Stimulated activated CD4-positive, alpha-beta T cell treated with anti-CD3 and anti-CD28 coated beads, TNF-alpha, amount 100 ng/mL, for 48 hours (primary cell): Measurements from ENCODE around the gene SH3BP5L.

Experiments
- DNase-seq, 3 donors: peaks; one replicate each; pipeline ENCODE4 v3.0.0-alpha.2; 2020; ENCODE audit warnings: low read depth in 3 of 3

Gene SH3BP5L

DNA sequence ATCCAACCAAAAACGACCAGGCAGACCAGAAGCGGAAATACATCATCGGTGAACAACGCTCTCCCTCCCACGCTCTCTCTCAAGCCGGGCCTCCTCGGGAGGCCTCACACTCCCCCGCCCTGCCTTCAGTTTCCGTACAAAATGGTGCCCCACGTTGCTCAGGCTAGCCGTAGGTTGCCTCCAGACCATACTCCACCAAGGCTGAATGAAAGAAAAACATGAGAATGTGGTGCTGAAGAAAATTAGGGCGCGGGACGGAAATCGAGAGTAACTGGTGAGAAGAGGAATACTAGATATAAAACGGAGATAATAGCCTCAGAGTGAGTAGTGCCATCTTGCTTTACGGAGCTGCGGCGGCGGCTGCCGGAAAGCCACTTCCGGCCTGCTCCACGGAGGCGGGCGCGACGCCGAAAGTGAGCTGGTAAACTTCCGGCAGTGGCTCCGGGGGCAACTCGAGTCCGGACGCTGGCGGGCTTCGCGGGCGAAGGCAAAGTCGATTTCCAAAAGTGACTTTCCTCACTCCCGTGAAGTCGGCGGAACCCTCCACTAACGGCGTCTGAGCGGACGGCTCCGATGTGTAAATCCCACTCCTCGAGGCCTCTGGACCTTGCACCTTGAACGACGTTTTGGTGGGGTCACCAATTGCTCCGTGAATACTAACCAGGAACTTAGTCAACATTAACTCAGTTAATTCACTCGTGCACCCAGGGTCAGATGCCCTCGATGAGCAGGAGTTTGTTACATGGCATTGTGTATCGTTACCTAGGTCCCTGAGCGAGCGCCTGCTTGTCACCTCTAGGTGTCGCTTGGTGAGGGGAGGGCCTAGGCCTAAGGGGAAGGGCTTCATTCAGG is at the start of gene SH3BP5L:
SH3BP5L (minus strand) TSS at position 7 of the 852 bp plus-strand sequence. CDS start 980 bp downstream, outside the sequence.
- DNase-seq: peak; percentile 79 to 88 (median 83)

DNA sequence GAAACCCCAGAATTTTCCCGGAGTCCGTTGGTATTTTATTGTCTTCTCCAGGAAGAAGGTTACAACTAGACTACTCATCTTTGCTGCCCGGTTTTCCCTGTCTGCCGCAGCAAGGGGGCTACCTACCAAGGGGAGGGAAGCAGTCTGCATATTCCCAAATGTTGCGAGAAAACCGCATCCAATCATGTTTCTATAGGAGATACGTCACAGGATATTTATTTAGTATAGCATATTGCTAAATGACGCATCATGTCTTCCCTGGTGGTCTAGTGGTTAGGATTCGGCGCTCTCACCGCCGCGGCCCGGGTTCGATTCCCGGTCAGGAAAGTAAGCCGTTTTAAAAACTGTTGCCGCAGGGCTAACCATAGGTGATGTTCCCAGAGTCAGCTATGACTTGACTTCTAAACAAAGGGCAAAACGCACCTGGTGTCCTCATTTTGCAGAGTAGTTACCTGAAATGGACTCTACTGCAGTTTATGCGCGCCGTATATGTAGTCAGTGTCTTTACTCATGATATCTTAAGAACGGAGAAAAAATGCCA is 48.3 kb upstream of the SH3BP5L start:
- DNase-seq: peak; percentile 67 to 74 (median 72)

DNA sequence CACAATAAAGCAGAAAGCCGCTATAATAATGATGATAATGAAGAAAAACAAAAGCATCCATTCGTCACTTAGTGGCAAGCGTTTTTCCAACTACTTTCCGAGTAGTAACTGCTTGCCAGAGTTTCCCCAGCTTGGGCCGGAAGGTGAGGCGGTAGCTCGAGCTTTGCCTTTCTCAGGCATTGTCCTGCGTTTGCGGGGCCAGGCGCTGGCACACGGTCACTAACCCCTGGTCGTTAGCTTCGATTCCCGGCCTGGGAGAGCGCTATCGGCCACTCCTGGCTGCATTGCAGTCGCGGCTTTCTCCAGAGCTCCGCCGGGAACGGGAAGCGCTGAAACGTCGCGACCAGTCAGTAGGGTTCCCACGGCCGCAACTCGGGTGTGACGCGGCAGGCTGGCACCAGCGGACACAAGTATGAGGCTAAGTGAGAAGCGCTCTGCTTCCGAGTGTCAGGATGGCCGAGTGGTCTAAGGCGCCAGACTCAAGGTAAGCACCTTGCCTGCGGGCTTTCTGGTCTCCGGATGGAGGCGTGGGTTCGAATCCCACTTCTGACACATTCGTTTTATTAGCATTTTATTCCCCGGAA is 47.8 kb upstream of the SH3BP5L start:
- DNase-seq: peak; percentile 84 to 97 (median 94)

DNA sequence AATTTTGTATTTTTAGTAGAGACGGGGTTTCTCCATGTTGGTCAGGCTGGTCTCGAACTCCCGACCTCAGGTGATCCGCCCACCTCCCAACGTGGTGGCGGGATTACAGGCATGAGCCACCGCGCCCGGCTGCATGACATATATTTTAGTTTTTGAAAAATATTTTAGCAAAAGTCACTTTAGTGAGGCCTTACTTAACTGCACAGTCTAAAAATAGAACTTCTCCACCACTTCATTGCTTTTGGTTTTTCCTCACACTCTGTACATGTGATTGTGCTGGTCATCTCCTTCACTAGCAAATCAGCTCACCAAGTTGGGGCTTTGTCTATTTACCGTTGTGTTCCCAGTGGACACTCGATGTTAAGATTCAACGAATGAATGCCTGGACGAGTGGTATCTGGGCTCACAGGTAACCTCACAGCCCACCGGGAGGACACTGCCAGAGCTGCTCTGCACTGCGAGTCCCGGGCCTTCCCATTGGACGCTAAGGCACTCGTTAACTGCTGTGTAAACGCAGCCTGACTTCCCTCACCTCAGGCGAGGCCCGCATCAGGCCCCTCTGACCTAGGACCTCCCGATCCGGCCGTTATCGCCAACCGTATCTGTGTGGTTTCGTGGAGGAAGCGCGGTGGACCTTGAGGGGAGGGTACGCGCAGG is 47.2 kb upstream of the SH3BP5L start:
- DNase-seq: peak; percentile 36 to 52 (median 43)

DNA sequence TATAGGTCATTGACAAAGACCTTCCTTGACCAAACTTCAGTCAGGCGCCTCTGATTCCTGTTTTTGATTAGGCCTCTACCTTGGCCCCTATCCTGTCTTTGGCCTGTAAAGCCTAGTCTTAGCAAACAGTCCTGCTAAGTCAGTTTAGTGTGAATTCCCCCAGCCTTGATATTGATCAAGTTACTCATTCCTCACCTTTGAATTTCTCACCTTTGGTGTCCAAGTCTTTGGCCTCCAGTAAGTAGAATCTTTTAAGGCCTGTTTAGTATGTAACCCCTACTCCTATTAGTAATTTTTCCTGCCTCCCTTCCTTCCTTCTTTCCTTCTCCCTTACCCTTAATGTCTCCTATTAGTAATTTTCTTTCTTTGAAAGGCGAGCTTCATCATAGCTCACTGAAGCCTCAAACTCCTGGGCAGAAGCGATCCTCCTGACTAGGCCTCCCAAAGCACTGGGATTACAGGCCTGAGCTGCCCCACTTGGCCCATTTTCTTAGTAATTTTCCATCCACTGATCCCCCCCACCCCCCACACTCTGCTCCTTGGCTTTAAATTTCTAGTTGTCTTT is 46.2 kb upstream of the SH3BP5L start:
- no peak for DNase-seq

DNA sequence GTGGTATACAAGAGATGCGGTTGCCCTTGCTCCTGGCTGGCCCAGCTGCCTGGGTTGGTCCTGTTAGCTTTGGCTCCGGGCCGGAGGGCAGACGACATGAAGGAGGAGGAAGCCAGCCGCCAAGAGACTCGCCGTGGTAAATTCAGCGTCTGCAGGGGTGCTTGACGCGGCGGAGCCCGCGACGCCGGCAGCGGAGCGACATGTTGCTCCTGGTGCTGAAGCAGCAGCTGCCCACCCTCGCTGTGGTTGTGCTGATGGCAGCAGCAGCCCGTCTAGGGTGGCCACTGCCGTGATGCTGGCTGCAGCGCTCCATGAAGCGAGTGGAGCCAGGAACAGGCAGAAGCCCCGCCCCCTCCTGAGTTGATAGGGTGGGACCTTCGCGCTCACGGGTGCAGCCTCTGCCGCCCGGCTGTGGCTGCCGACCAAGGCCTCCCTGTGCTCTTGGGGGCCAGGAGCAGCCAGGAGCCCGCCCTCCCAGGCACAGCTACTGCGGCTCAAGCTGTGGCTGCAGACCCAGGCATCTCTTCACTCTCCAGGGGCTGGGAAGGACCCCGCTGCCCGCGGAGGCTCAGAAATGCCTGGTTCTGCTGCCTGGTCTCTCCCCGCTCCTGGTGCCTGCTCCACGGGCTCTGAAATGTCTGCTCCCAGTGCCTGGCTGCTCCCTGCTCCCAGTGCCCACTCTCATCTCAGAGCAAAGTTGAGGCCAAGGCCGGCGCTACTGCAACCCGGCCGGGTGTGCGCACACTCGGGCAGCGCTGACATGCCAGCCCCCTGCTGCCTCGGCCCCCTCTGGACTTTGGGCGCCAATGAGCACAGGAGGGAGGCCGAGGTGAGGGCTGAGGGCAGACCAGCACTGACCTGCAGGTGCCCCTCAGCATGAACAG is 37.5 kb upstream of the SH3BP5L start:
- peak; percentile 63 to 85 (median 74) for DNase-seq

DNA sequence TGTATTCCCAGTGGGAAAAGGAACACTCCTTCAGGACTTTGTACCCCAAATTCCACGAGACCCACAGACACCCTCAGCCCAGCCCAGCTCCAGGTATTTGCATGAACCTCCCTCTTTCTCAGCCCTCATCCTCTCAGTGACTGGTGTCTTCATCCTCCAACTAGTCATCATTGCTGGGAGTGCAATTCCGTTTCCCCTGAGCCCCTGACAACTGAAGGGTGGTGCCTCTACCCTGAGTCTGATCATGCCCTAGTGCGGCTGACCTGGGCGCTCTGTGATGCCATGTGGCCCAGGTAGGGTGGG is 36.9 kb upstream of the SH3BP5L start:
- no peak for DNase-seq

DNA sequence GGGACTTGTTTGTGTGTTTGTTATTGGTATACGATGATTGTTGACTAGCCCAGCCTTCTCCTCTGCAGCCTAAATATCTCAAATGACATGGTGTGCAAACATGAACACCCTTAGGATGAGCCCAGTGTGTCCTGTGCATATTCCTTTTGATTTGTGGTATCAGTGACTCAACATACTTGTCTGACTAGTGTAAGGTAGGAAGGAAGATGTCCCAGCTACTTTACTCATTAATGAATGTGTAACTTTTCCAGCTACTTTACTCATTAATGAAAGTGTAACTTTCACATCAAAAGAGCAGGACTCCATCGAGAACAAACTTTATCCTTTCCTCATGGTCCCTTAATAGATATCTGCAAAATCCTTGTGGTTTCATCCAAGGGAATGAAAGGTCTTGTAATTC is 35.9 kb upstream of the SH3BP5L start:
- no peak for DNase-seq

DNA sequence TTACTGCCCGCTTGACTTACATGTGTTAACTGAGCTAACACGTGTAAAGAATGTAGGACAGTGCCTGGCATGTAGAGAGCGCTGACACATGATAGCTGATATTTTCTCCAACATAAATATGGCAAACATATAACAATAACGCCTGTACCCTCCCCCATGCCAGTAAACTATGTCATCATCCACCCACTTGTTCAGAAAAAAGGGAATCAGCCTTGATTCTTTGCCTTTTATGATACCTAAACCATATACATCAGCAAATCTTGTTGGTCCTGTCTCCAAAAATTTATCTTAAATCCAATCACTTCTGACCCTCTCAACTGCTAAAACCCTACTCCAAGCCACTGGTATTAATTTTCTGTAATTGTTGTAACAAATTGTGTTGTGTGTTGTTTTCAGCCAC is 34.3 kb upstream of the SH3BP5L start:
- no peak for DNase-seq

DNA sequence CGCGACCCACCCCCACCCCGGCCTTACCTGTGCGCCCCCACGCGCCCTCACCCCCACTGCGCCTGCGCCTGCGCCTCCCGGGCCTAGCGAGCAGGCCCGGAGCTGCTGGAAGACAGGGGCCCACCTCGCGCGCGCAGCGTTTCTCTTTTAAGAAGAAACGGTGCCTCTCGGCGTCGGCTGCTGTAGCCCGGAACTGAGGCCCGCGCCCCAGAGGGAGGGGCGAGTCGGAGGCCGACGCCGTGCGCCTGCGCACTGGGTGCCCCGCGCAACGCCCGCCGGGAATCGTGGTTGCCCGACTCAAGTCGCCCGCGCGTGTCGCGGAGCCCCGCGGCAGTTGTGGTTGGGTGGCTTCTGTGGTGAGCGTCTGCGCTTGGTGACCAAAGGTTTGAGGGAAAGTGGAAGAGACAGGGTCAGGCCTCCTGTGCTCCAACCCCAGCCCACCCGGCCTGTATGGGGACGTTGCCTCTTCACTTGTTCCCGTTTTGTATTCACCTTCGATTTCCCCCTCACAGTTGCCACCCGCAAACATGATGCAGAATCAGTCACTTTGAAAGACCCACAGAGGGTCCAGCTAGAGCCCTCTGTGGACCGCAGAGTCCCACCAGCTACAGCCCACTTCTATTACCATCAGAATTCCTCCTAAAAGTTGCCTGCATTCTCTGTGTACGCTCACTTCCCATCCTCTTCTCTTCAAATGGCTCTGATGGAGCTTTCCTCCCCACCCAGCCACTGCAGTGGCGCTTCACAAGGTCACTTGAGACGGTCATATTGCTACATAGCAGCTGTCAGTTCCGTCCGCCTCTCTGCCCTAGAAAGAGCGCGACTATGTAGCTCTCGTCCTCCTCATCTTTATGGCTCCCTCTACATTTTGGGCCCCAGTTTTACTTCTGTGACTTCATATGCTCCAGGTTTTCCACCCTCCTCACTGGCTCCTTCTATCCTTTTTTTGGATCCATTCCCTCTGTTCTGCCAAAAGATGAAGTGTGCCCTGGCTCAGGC is 33.5 kb upstream of the SH3BP5L start, which contains the start of gene ZNF692:
ZNF692 (minus strand) TSS at position 195 of the 999 bp plus-strand sequence. CDS start 776 bp downstream, outside the sequence.
- peak; percentile 91 to 97 (median 93) for DNase-seq

DNA sequence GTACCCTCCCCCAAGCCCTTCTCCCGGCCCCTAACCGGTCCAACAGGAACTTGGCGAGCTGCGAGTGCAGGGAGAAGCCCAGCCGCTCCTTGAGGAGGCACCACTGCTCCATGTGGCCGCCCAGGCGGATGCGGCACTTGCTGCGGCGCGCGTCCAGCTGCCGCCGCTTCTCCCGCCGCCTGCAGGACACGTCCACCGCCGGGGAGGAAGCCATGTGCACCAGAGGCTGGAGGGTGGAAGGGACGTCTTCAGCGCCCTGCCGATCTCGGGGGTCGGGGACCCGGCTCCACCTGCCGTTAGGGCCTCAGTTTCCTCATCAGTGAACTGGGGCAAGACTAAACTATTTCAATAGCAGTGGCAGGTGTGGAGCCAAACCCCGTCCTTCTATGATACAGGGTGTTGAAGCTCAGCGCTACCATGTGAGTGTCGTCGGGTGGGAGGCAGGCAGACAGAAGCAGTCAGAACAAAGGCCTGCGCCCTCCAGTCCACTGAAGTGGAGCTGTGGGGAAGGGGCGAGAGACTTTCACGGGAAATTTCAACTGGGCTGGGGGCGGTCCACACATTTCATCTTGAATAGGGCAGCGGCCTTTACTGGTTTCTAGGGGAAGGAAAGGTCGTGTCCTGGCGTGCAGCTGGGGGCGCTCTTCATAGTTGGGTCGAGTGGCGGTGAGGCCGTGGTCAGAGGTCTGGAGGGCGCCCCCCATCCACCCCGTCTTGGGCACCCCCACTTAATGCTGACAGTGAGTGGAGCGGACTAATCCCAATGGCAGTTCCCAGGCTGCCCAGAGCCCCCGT is 32.6 kb upstream of the SH3BP5L start:
- peak in 1 of 3 donors; percentile 16 for DNase-seq

DNA sequence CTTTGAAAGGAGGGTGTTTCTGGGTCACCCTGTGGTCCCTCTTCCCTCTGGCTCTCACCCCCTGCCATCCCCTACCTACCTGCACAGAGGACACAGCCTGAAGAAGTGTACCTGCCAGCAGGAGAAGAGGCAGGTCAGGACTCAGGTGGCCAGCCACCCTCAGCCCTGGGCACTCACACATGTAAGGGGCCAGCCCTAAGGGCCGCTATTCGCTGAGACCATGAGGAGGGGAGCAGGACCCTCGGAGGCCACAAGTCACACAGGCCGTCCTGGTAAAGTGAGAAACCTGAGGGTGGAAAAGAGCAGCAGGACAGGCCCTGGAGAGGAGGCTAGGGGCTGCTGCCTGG is 32.0 kb upstream of the SH3BP5L start:
- no peak for DNase-seq

DNA sequence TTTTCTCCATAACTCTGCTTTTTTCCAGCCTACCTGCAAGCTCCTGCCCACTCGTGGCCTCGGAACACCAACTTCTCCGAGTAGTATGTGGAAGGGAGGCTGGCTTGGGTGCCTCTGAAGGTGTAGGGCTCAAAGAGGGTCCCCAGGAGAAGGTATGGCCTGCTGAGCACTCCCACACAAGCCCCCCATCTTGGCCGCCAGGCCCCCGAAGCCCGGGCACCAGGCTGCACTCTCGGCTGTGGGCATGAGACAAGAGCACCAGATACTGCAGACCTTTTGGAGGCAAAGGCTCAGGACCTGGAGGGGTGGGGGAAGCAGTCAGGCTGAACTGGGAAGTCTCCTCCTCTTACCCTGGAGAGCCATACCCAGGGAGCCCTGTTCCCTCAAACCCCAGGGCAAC is 31.5 kb upstream of the SH3BP5L start:
- DNase-seq: no peak

DNA sequence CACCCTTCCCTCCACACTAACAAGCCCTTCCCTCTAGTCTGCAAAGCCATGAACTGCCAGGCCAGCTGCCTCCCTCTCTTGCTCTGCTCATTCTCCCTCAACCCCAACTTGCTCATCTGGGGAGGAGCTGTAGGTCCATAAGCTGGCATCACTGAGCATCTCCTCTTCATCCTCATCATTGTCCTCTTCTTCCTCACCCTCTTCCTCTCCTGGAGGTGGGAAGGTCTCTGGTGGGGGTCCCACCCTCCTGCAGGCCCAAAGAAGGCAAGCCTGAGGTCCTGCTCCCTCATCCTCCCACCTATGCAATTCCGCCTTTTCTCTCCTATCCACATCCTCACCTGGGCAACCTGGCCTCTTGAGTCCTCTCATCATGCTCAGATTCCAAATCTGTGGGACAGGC is 30.5 kb upstream of the SH3BP5L start:
- no peak for DNase-seq

DNA sequence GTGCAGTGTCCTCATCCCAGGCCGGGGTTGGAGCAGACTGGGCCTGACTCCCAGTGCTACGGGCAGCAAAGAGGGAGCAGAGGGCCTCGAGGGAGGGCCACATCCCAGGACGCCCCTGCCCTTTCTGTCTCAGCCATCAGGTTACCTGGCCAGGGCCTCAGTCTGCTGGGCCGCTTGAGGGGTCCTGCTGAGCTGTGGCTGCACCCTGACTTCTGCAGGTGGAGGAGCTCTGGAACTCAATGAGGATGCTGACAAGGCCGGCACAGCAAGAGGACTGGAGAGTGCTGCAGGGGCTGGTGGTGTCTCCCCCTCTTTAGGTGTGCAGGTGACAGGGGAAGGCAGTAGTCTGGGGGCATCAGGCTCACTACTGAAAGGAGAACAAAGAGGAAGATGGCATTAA is 29.9 kb upstream of the SH3BP5L start:
- DNase-seq: no peak

DNA sequence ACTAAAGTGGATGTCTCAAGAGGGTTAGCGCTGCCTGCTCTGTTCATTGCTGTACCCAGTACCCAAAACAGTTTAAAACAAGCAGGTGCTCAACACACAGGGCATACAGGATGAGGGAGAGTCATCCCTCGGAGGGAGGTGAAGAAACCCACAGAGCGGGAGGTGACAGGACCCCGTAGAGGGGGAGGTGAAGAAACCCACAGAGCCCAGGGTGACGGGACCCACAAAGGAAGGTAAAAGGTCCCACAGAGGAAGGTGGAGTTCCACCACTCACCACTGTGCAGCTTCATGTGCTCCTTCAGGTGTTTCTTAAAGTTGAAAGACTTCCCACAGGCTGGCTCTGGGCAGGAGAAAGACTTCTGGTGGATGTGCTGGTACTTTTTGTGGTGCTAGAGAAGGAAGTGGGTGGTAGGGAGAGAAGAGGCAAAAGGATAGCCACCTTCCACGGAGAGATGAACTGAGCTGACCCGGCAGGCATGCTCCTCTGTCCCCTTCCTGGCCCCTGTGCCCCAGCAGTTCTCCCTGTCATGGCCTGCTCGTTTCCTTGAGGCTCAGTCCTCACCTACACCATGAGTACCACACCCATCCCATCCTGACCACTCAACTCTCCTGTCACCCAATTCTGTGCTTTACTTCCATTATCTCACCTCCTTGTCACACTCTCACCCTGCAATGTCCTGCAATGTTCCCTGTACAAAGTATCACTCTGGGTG is 28.1 kb upstream of the SH3BP5L start:
- DNase-seq: no peak

DNA sequence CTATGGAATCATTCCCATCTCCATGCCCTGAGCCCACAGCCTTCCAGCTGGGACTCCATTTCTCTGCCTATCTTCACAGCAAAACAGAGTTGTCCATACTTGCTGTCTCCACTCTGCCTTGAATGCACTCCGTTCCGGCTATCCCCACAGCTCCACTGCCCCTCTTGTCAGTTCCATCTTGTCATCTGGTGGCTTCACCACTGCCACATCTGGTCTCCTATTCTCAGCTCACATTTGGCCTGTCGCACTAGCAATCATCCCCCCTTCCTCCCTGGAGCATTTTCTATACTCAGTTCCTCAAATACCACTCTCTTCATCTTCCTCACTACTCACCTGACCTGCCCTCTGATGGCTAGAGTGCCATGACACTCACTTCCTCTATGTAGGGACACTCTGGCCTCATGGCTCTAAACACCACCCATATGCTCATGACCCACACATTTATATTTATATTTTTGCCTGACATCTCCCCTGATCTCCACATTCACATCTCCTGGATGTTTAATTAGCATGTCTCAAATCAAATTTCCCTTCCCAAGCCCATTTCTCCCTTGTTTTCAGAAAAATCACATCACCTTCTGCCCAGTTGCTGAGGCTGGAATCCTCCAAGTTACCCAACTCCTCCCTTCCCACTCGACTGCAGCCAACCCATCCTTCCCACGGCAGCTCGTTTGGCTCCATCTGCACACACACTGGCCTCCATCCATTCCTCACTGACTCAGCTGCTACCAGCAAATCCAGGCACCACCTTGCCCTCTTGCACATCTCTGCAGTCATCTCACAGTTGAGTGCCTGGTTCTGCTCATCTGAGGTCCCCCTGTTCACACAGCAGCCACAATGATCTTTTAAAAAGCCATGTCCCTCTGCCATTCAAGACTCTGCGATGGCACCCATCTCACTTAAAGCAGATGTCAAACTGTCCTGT is 27.0 kb upstream of the SH3BP5L start:
- no peak for DNase-seq
